ENCODE data around the gene C6orf163. TPM values are rescaled to one million over a fixed set of nuclear protein-coding genes. Genes with fewer than 3 reads are reported as not detected.

The C6orf163 gene
- total RNA-seq, 1 donor from 2014 or later = 1.4 TPM

GRCh38 chr6:87349896-87350295 lies 5.3 kb downstream of the C6orf163 start:
- intact Hi-C loops (cut with DNase I) = no loop called here
- DNase-seq (ENCODE audit: missing footprints) = no peak
- ATAC-seq = no peak

DNA sequence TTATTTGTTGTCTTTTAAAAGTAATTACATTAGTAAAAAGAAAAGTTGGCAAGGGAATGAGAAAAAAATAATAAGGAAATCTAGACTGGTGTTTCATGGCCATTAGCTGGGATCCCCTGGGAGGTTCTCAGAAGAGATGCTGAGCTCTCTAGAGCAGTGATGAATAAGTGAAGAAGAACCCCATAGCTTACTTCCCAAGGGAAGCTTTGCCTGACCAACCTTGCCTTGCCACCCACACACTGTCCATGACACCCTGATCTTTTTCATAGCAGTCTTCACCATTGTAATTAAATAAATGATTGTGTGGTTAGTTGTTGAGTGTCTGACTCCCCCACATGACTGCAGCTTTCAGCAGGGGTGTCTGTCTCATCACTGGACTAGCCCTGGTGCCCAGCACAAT lies 5.9 kb downstream of the C6orf163 start:
- intact Hi-C loops (cut with DNase I) = no loop called here
- no peak for DNase-seq (ENCODE audit: missing footprints)
- ATAC-seq = no peak

DNA sequence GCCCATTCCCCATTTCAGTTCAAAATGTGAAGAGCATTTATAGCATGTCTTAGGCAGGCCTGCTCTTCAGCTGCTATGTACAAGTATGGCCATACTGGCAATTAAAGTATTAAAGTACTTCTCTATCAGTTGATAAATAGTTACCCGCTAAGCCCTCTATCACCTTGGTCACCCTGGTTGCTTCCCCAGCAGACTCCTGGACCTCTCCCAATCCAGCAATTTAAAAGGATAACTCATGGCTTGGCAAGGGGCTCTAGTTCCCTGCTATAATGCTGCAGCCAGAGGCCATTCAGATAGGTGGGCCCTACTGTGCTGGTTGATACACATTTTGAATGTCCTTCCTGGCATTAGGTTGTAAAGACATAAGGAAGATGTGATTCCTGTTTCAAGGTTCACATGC lies 7.0 kb downstream of the C6orf163 start:
- DNase-seq (ENCODE audit: missing footprints) (no peak), ATAC-seq (peak; percentile 34)
- intact Hi-C loops (cut with DNase I) = no loop called here

DNA sequence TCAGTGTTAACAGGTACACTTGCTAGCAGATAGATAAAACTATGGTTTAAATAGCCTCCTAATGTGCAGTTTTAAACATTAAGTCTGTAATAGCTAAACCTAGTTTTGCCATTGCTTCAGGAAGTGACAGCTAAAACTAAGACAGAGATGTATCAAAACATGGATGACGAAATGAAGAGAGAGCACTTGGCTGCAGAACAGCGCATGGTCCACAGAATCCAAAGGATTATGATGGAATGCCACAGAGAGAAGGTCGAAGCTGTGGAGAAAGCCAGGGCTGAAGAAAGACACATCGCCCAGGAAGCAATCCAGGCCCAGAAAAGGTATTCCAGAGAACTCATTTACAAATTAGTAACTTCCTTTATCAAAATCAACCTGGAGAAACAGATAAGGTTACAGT lies 11.6 kb downstream of the C6orf163 start:
- intact Hi-C loops (cut with DNase I) = no loop called here
- ATAC-seq = no peak
- DNase-seq (ENCODE audit: missing footprints) = no peak

GRCh38 chr6:87357479-87358196 lies 13.0 kb downstream of the C6orf163 start:
- no peak for ATAC-seq
- no peak for DNase-seq (ENCODE audit: missing footprints)
- intact Hi-C loops (cut with DNase I) = no loop called here

DNA sequence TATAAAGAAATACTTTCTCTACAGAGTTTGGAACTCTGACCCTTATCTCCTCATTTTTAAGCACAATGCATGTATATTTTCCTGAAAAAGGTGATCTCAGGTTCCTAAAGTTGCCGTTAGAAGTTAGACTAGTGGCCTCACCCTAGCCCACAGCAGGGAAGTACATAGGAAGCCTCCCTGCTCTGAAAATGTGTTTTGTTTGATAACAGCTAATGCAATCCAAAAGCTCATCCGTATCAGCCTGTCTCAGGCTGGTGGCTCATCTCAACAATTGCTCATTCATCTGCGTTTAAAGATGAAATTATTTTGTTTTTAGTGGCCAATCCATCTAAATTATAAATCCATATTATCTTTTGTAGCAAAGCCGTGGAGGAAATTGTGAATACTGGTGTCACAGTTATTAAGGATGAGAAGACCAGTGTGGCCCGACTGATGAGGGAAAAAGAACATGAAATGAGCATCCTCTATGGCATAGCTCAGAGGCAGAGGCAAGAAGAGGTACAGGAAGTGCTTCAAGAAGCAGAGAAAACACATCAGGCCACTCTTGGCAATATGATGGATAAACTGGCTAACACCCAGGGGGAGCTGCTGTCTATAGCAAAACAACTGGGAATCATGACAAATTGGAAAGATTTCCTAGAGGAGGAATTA lies 20.1 kb downstream of the C6orf163 start:
- no peak for DNase-seq (ENCODE audit: missing footprints)
- intact Hi-C loops (cut with DNase I) = no loop called here
- no peak for ATAC-seq

DNA sequence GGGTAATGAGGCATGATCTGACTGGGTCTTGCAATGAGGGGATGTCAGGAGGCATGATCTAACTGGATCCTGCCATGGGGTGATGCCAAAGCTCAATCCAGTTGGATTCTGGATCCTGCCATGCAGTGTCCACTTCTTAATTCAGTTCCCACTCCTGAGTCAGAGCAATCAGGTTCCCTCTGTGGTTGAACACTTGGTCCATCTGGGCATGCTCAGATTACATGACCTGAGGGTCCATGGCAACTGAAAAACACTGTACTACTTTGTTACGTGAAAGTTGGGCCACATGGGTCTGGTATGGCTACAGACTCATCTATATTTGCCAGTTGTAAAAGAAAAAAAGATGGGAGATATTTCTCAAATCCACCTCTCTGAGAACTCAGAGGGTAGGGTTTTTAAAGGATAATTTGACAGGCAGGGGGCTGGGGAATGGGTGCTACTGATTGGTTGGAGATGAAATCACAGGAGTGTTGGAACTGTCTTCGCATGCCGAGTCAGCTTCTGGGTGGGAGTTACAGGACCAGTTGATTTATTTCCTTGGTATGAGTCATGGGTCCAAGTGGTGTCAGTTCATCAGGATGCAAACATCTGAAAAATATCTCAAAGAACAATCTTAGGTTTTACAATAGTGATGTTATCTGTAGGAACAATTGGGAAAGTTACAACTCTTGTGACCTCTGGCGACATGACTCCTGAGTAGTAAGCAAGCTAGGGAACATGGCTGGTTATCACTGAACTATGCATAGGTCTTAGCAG lies 21.6 kb downstream of the C6orf163 start:
- ATAC-seq = no peak
- DNase-seq (ENCODE audit: missing footprints) = no peak
- intact Hi-C loops (cut with DNase I) = no loop called here

GRCh38 chr6:87366899-87367298 lies 22.3 kb downstream of the C6orf163 start:
- DNase-seq (ENCODE audit: missing footprints) = no peak
- no peak for ATAC-seq
- intact Hi-C loops (cut with DNase I) = no loop called here

- intact Hi-C loops (cut with DNase I) = no loop called here
- no peak for DNase-seq (ENCODE audit: missing footprints)
- no peak for ATAC-seq
These were observed 28.8 kb downstream of the C6orf163 start for GRCh38 chr6:87373377-87373776.

GRCh38 chr6:87375315-87375714 lies 30.7 kb downstream of the C6orf163 start:
- ATAC-seq (no peak), DNase-seq (ENCODE audit: missing footprints) (no peak)
- intact Hi-C loops (cut with DNase I) = no loop called here

DNA sequence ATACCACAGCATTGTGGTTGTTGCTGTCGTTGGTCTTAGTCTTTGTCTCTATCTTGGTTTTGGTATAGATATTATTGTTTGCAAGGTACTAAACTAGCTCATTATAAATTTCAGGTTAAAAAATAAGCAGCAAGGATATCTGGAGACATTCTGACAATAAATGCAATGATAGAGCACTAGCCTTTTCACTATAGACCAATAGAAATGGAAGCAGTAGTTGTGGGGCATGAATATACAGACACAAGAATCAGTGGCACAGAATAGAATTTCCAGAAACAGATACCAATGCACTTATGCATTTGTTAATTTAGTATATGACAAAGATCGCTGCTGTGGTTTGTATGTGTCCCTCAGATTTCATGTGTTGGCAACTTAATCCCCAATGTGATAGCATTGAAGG lies 32.0 kb downstream of the C6orf163 start:
- DNase-seq (ENCODE audit: missing footprints) = no peak
- no peak for ATAC-seq
- intact Hi-C loops (cut with DNase I) = no loop called here

DNA sequence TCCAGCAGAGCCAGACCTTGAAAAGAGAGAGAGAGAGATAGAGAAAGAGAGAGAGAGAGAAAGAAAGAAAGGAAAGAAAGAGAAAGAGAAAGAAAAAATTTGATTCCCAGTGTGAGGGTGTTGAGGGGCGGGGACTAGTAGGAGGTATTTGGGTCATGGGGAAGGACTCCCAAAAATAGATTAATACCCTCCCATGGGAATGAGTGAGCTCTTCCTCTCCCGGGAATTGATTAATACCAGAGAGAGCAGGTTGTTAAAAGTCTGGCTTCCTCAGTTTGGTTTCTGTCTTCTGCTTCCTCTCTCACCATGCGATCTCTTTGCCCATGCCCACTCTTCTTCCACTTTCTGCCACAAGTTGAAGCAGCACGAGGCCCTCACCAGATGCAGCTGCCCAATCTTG lies 34.3 kb downstream of the C6orf163 start:
- DNase-seq (ENCODE audit: missing footprints) = no peak
- no peak for ATAC-seq
- intact Hi-C loops (cut with DNase I) = no loop called here

DNA sequence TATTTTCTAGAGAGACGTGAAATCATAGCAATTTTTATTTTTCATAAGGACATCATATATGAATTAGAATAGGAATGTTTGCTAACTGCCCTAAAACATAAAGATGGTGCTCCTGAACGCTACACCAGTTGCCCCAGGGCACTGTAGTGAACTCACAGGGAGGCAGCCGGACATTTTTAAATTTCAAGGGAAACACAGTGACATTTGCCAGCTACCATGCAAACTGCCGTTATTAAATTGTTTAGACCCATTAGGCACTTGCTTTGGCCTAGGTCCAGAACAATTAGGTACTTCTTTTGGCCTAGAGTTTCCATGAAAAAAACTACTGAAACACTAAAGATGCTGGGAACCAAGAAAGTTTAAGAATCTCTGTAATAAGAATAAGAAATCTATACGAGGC lies 38.2 kb downstream of the C6orf163 start:
- DNase-seq (ENCODE audit: missing footprints) (no peak), ATAC-seq (no peak)
- intact Hi-C loops (cut with DNase I) = no loop called here

DNA sequence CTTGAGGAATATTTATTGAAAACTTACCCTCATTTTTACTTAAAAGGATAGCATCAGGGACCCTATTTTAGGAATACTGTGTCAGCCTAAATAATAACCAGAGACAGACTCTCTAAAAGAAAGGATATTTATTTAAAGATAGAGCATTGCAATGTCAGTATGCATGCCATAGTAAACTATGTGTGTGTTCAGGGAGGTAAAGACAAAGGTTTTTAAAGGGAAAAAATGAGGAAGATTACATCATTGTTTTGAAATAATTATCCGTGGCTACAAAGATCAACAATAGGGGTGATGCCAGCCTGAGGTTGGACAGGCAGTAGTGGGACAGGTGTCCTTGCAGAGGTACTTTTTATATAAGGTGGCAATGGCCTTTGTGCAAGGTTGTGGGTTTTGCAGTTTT lies 39.4 kb downstream of the C6orf163 start:
- DNase-seq (ENCODE audit: missing footprints) (no peak), ATAC-seq (no peak)
- intact Hi-C loops (cut with DNase I) = no loop called here

DNA sequence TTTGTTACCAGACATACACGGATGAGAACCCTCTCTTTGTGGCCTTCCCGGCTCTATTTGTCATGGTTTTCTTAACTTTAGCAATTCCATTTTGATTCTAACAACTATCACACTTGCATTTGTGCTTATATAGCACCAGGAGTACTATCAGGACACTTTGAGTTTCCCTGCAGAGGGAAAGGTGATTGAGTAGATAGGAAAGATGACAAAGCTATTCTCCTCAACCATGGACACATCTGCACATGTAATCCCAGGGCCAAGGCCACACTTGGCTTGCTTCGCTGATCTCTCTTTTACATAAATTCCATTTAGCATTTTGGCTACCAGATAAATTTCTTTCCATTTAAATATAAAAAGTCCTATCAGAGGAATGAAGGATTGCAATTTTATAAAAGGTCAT lies 39.8 kb downstream of the C6orf163 start:
- DNase-seq (ENCODE audit: missing footprints) (no peak), ATAC-seq (no peak)
- intact Hi-C loops (cut with DNase I) = no loop called here

DNA sequence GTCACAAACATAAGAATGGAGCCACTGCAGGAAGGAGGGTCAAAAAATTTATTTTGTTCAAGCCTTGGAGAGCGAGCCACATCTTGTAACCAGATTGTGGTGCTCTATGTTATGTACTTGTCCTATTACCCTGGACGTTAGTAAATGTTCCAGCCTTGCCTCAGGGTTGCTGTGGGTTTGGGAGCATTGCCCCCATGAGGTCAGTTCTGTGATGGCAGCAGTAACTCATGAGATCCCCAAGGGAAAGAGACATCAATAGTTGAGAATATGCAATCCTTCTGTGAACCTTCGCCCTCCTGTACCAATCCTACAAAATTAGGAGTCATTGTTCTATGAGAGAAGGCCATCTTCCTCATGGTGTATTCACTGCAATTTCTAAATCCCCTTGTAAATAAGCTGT lies 46.7 kb downstream of the C6orf163 start:
- intact Hi-C loops (cut with DNase I) = no loop called here
- no peak for DNase-seq (ENCODE audit: missing footprints)
- no peak for ATAC-seq

- ATAC-seq = peak; percentile 68
- intact Hi-C loops (cut with DNase I) = no loop called here
These were observed 48.5 kb downstream of the C6orf163 start for GRCh38 chr6:87393026-87393622.

DNA sequence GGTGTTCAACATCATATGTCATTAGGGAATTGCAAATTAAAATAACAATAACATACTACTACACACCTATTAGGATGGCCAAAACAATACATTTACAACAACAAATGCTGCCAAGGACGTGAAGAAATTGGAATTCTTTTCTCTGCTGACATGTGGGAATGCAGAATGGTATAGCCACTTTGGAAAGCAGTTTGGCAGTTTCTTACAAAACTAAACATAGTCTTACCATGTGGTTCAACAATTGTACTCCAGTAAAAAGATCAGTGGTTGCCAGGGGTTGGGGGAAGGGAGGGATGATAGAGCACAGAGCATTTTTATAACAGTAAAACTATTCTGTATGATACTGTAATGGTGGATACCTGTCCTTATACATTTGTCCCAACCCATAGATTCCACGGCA lies 50.8 kb downstream of the C6orf163 start:
- DNase-seq (ENCODE audit: missing footprints) (no peak), ATAC-seq (no peak)
- intact Hi-C loops (cut with DNase I) = no loop called here

More at GRCh38 chr6:87393026-87393622, 48.5 kb downstream of the C6orf163 start:
- no peak for DNase-seq (ENCODE audit: missing footprints)

- intact Hi-C loops (cut with DNase I) = no loop called here
- DNase-seq (ENCODE audit: missing footprints) (no peak), ATAC-seq (no peak)
These were observed 52.2 kb downstream of the C6orf163 start for GRCh38 chr6:87396595-87397392.
